SW 1271 (cell line): ENCODE measurements around the gene GFI1.
"Not testable (repeated sequence)": the region's sequence is repeated elsewhere in the genome, so short reads cannot be mapped to it uniquely, and the experiment has no call there.

Source experiments
- DNase-seq, 2 experiments: peaks; one replicate each; lab custom pipeline; 2025; lab: John Stamatoyannopoulos, UW

Gene GFI1

DNA sequence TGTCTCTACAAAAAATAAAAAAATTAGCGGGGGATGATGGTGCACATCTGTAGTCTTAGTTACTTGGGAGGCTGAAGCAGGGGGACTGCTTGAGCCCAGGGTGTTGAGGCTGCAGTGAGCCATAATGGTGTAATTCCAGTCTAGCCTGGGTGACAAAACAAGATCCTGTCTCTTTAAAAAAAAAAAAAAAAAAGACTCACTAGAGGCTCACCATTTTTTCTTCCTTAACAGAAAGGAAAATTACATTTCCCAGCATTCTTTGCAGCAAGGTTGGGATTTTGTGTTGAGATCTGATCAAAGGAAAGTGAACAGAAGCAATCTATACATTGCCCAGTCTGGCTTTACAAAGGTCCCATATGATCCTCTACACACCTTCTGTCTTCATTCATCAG, 21.5 kb downstream of the GFI1 start:
- no peak for DNase-seq

DNA sequence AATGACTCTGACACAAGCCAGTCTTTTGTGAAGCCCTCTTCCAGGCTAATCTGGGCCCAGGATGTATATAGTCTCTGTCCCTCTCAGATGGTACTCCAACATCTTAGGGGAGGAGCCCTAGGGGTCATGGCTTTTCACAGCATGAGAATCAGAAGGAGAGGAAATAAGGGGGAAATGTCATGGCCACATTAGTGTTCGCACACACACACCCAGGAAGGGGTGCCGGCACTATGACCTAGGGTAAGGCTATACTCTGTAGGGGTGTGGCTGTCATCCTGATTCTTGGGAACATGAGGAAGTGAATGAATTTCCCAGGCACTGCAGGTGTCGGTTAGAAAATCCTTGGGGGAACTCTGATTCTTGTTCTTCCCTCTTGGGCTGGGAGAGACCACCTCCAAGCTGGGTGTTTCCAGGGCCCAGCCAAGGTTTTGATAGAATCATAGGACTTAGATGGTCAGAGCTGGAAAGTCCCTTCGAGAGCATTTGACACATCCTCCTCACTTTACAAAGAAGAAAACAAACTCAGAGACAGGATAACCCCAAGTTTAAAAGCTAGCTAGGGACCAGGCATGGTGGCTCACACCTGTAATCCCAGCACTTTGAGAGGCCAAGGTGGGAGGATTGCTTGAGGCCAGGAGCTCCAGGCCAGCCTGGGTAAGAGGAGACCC, 22.0 kb downstream of the GFI1 start:
- DNase-seq: no peak

DNA sequence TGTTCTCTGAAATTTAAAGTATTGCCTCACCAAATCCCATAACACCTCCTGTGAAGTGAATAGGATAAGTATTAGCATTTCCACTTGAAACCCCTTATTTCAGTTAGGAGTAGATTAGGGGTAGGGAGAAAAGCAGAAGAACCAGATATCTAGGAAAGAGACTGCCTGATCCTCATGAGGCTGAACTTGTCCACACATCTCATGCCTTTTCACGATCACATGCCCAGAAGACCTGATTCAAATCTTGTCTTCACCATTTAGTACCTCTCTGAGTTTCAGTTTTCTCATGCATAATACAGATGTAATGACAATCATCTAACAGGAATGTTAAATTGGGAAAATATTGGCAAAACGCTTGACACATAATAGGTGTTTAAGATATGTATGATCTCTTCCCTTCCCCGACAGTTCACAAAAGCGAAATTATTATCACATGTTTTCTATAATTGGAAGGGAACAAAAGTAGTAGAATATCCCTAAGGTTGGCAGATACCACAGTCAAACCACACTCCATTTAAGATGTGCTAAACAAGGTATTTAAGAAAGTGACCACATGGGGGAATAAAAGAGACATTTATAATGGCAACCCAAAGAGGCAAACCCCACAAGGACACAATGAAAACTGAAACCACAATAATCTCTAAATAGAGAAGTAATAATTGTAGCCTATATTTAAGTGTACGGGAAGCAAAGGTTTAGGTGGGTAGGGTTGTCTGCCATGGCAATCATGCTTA, 25.2 kb downstream of the GFI1 start:
- peak in 1 of 2 experiments; percentile 19 for DNase-seq

DNA sequence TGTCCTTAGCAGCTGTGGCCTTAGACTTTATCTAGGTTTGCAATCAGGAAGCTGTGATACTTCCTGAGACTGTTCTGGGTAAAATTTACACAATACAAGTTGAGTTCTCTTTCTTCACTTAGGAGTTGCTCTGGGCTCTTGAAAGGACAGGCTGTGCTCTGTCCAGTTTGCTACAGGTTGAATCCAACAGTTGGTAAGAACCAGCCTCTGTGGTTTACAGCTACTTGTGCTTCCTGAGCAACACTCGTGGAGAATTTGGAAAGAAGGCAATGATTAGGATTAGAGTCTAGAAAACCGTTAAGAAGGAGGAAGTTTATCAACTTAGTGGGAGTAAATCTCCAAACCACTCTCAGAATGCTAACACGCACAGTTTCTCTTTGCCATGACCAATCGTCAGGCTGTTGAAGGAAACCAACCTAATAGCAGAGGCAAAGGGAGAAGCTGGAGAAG, 26.8 kb downstream of the GFI1 start:
- DNase-seq: no peak

DNA sequence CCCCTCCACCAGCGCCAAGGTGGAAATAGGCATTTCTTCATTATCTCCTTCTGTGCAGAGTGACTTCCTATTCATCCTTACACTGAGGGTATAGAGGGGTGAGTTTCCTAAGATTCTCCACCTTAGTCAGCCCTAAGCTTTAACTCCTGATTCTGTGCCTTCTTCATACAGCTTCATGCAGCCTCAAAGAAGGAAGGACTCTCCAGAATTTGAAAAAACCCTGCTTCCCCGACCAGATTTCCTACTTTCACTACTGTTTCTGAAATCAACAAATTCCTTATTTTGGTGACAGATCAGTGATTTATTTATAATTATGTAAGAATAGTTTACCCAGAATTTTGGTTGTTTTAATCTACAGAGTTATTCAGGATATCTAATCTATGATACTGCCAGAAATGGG, 28.6 kb downstream of the GFI1 start:
- DNase-seq: no peak

DNA sequence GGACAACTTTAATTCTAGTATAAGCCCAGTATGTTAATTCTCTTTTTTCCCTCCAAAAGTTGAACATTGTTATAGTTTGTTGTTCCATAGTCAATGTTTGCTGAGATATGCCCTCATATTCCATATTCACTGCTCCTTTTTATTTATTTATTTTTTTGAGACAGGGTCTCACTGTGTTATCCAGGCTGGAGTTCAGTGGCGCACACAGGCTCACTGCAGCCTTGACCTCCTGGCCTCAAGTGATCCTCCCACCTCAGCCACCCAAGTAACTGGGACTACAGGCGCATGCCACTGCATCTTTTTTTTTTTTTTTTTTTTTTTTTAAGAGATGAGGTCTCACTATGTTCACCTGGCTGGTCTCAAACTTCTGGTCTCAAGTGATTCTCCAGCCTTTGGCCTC, 38.7 kb downstream of the GFI1 start:
- no peak for DNase-seq

DNA sequence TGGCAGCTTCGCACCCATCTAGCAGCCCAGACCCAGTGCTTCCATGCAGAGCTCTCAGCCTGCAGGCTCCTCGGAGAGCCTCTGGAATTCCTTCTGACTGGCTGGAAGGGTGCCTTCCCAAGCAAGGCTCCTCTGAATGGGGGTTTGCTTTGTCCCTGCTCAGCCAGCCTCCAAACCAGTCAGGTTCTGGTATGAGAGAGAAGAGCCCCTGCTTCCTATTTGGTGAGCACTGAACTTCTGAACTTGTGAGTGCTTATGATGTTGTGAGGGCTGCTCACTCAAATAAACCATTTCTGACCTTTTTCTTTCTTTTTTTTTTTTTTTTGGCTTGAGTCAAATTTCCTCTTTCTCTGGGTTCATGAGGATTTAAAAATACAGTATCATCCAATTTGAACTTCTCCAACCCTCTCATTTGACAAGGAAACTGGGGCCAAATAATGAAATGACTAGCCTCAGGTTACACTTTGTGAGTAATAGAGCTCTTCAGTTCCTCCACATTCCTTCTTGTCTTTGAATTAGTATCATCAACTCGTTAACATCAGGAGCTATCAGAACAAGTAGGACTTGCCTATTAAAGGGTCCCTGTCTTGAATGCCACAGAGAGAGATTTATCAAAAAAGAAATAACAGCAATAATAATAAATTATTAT, 39.6 kb downstream of the GFI1 start:
- DNase-seq: no peak

DNA sequence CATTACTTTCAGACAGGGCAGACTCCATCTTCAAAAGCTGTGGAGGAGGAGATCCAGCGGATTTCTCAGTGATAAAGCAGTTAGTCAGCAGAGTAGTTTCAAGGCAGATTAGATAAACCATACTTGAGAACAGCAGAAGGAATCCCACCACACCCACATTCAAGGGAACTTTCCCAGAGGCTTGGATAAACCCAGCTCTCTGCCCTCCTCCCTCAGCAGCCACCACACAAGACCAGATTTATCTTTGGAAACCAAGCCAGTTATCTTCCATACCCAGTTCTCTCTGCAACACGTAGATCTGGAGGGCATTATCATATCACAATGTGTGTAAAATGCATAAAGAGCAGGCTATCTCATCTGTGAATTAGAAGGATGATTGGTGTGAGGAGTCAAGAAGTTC, 40.2 kb downstream of the GFI1 start:
- DNase-seq: no peak

DNA sequence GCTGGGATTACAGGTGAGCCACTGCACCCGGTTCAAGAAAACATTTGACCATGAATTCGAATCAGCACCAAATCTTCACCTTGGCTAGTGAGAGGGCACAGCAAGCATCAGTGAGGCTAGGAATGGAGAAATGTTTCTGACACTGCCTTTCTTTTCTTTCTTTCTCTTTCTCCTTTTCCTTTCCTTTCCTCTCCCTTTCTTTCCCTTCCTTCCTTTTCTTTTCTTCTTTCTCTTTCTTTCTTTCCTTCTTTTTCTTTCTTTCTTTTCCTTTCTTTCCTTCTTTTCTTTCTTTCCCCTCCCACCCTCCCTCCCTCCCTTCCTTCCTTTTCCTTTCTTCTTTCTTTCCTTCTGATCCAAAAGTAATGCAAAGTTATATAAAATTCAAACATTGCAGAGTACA, 40.9 kb downstream of the GFI1 start:
- no peak for DNase-seq

DNA sequence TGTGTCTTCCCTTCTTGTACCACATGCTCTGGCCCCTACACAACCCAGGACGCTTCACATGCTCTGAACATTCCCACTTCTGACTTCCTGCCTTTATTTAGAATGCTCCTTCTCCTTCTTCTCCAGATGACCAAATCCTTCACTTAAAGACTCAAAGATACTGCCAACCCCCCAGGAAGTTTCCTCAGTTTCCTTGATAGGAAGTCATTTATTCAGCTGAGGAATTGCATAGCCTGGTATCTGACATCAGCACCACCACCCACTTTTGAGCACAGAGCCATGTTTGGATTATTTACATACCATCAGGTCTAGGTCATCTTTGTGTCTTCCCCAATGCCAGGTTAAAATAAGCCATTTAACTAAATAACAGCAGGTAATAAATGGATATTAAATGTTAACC, 42.4 kb downstream of the GFI1 start:
- DNase-seq: no peak

DNA sequence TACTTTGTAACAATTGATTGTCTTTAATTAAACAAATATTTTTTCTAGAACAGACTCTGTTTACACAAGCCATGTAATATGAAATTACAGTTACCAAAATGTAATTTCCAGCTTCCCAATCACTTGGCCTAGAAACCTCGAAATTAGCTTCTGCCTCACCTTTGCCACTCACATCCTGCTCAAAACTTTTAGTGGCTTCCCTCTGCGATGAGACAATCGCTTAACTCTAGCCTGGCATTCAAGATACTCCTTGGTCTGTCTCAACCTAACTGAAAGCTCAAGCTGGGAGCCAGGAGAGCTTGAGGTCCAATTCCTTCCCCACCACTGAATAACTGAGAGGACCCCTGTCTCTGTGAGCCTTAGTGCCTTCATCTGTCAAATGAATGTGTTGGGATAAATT, 42.8 kb downstream of the GFI1 start:
- DNase-seq: no peak

DNA sequence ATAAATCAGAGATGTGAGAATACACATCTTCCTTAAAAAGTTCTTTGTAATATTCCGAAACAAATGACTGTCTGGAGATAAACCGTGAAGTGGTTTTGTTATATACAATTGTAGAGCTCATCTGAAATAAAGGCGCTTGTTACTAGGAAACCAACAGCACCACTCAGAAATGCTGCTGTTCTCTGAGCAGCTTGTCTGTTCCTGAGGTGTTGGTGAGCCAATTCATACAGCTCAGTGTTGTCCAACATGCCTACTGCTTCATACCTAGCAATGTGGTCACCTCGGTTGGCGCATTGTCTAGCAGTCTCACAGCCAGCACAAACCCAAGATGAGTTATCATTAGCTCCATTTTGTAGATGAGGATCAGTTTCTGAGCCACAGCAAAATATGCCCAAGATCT, 44.4 kb downstream of the GFI1 start:
- DNase-seq: no peak

DNA sequence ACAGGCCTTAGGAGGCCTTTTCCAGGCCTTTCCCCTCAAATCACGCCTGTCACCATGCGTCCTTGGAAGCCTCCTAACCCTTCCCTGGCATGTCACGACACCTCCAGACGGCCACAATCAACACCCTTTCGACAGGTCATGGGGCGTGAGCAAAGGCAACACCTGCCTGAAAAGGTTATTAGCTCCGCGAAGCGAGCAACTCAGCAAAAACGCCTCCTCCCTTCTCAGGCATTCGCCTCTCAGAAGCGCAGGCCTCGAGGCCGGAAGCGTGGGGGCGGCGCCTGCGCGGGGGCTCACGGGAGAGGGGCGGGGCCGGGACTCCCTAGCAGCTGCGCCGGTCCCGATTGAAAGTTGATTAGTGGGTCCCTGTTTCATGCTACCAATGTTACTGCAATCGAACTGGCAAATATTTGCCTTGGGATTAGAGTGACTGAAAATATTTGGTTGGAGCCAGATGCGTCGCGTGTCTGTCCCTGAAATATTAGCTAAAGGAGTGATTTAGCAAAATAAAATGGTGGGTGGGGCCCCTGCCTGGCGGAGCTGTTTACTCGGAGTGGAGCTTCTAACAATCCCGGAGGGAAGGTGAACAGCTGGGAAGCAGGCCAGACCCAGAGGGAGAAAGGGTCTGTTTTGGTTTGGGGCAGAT, 44.9 kb downstream of the GFI1 start:
- DNase-seq: no peak

DNA sequence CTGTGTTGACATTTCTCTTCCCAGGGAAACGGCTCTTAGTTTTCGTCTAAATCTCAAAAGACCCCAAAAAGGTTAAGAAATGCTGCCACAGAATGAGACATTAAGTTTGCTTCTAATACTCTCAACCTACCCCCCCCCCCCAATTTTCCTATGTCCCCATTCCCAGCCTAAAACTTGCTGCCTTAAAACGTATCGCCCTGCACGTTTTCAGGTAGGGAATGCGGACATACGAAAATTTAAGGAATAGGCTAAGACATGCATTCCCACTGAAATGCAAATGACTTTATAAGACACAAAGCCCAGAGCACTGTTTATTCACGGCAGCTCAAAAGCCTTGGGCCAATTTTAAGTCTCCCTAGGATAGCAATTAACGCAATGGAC, 45.4 kb downstream of the GFI1 start:
- no peak for DNase-seq

DNA sequence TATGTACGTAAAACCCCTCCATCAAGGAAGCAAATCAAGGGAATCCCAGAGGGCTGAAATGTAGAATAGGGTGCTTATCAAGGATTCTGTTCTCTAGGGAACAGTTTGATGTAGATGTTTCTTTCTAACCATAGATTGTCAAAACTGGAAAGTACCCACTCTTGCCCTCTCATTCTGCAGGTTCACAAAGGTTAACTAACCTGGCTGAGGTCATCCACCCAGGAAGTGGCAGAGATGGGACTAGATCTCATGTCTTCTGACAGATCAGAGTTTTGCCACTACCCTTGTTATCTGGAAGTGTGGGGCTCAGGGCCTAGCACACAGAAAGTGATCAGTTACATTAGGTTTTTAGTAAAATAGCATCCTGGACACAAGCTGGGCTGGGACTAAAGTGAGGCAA, 47.4 kb downstream of the GFI1 start:
- DNase-seq: no peak

DNA sequence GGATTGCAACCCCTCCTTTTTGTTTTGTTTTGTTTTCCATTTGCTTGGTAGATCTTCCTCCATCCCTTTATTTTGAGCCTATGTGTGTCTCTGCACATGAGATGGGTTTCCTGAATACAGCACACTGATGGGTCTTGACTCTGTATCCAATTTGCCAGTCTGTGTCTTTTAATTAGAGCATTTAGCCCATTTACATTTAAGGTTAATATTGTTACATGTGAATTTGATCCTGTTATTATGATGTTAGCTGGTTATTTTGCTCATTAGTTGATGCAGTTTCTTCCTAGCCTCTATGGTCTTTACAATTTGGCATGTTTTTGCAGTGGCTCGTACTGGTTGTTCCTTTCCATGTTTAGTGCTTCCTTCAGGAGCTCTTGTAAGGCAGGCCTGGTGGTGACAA, 52.2 kb downstream of the GFI1 start:
- DNase-seq: not testable (repeated sequence)

DNA sequence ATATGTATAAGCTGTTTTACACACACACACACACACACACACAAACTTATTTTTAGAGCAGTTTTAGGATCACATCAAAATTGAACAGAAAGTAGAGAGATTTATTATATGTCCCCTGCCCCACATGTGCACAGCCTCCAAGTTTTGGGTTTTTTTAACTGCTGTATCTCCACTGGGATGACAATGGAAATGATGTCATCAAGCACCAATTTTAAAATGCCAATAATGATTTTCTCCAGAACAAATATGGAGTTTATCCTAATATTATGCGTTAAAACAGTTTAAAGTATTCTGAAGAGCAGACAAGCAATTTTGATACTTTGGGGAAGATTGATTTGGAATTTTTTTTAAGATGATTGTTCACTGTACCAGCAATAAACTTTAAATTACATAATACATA, 56.7 kb downstream of the GFI1 start:
- DNase-seq: no peak

DNA sequence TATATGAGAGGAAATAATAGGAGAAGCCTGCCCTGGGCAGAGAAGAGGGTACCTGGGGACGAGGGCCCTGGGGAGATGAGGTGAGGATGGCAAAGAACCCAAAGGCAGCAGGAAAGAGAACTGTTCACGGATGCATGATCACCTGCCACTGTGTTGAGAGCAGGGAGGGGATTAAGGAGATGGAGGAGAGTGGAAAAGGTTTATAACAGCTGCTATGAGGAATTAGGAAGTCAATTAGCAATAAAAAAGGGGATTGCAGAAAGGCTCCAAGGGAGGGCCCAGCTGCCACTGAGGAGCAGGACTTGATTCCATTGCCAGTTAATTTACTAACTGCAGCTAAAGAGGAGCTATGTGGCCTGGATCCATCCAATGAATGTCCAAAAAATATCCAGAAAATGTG, 61.1 kb downstream of the GFI1 start:
- no peak for DNase-seq
